CD4-positive, alpha-beta T cell (primary cell): ENCODE data around the gene HSPB1. TPM values are rescaled to one million over a fixed set of nuclear protein-coding genes. Genes with fewer than 3 reads are reported as not detected.

Source experiments
- ATAC-seq: fragments of 200-7000 bp; cut with Tn5 transposase; one replicate; pipeline ENCODE4 v1.10.0; 2022; ENCODE audit warnings: mild to moderate bottlenecking; ENCODE audit not compliant: poor library complexity
- CTCF ChIA-PET: fragments of 350-600 bp; sonication (Branson Sonifier 250); formaldehyde crosslinking; loops from one replicate; lab custom pipeline; 2021; ENCODE audit warnings: antibody characterized with exemption, inconsistent platforms; lab: Charles Lee
- POLR2A ChIA-PET: fragments of 350-600 bp; sonication (Branson Sonifier 250); formaldehyde crosslinking; loops from one replicate; lab custom pipeline; 2021; ENCODE audit warnings: antibody characterized with exemption, inconsistent platforms; lab: Charles Lee
- DNase-seq, 14 experiments: peaks; one replicate each; pipeline ENCODE4 v3.0.0-alpha.2; 2013 to 2020; ENCODE audit warnings: mixed read lengths in 2 of 14
- H3K27ac ChIP-seq, 2 donors: one replicate each; pipeline versions ENCODE4 v1.5.1 to v1.7.0; 2013; ENCODE audit warnings: low read length in 2 of 2, low read depth in 1 of 2, mild to moderate bottlenecking in 1 of 2
- H3K27me3 ChIP-seq, 2 experiments: 1 replicate in 1 of 2; 2 replicates in 1 of 2; pipeline versions ENCODE4 v1.6.1 to v1.7.0; 2013; ENCODE audit warnings: low read length in 2 of 2, control low read depth in 1 of 2, mild to moderate bottlenecking in 1 of 2, moderate library complexity in 1 of 2; ENCODE audit not compliant: insufficient read depth in 2 of 2, control insufficient read depth in 1 of 2
- H3K36me3 ChIP-seq: one replicate; pipeline ENCODE4 v1.6.1; 2013; ENCODE audit warnings: low read length, control low read depth; ENCODE audit not compliant: insufficient read depth
- H3K4me1 ChIP-seq: one replicate; pipeline ENCODE4 v1.6.1; 2013; ENCODE audit warnings: low read length, control low read depth; ENCODE audit not compliant: insufficient read depth
- H3K4me3 ChIP-seq: one replicate; pipeline ENCODE4 v1.5.1; 2013; ENCODE audit warnings: mild to moderate bottlenecking, low read length, moderate library complexity
- H3K9me3 ChIP-seq, 2 experiments: 1 replicate in 1 of 2; 2 replicates in 1 of 2; pipeline versions ENCODE4 v1.6.1 to v1.7.0; 2013; ENCODE audit warnings: low read length in 2 of 2, mild to moderate bottlenecking in 2 of 2, control low read depth in 1 of 2, moderate library complexity in 1 of 2; ENCODE audit not compliant: control insufficient read depth in 1 of 2, insufficient read depth in 1 of 2
- H3K27ac Mint-ChIP-seq: one replicate; pipeline ENCODE4 v1.8.0; 2020; ENCODE audit warnings: mixed read lengths
- H3K27me3 Mint-ChIP-seq: one replicate; pipeline ENCODE4 v1.8.0; 2021; ENCODE audit warnings: mixed read lengths
- H3K36me3 Mint-ChIP-seq: one replicate; pipeline ENCODE4 v1.8.0; 2021; ENCODE audit warnings: low read depth, mixed read lengths
- H3K4me1 Mint-ChIP-seq: one replicate; pipeline ENCODE4 v1.8.0; 2021; ENCODE audit warnings: low read depth, mixed read lengths
- H3K4me3 Mint-ChIP-seq: one replicate; pipeline ENCODE4 v1.8.0; 2020; ENCODE audit warnings: mild to moderate bottlenecking, mixed read lengths
- H3K9me3 Mint-ChIP-seq: one replicate; pipeline ENCODE4 v1.8.0; 2020; ENCODE audit warnings: mixed read lengths
- CTCF ChIP-seq: fragments of 200-600 bp; IDR thresholded peaks from one replicate; pipeline ENCODE4 v1.8.0; 2022; ENCODE audit warnings: antibody characterized with exemption, mild to moderate bottlenecking
- intact Hi-C, 2 experiments: fragments of 100-400 bp; cut with DNase I in 1 of 2; cut with micrococcal nuclease in 1 of 2; formaldehyde crosslinking; loops; one replicate each; pipeline versions ENCODE4 v1.15.1 to v1.9.0; 2023 to 2025; cut with DNase I, micrococcal nuclease
- total RNA-seq, 174 experiments: library from RNA in 2 of 174; stranded (reverse) in 2 of 174; gene quantifications; one replicate each; pipeline ENCODE4 v1.2.3 and lab custom pipeline; 2021 to 2026

Gene HSPB1
- total RNA-seq, 2 experiments from 2014 or later: 38.0 to 38.6 TPM

GRCh38 chr7:76261931-76262330, 40.5 kb upstream of the HSPB1 start:
- Histone ChIP-seq H3K36me3 (no peaks in the 10 kb centered on the region), H3K9me3 (no peaks in the 10 kb centered on the region), H3K27me3 (peaks cover 26 to 34% of the 10 kb centered on the region in 2 experiments), H3K4me1 (peaks cover 10% of the 10 kb centered on the region), H3K27ac (no peak overlapping the region), H3K4me3 (no peak overlapping the region)
- DNase-seq: no peak
- Mint-ChIP-seq H3K9me3 (no peaks in the 10 kb centered on the region), H3K4me1 (no peaks in the 10 kb centered on the region), H3K27ac (no peak overlapping the region), H3K4me3 (no peak overlapping the region), H3K36me3 (no peaks in the 10 kb centered on the region), H3K27me3 (peaks cover 59% of the 10 kb centered on the region)
- CTCF ChIA-PET: interaction anchor here (1.5 kb wide), 1 partner anchor 84 kb away, joined by 5 read pairs; no protein-coding TSS in a partner anchor
- POLR2A ChIA-PET: interaction anchor here (0.6 kb wide), 1 partner anchor 96 kb away, joined by 3 read pairs; no protein-coding TSS in a partner anchor
- TF ChIP-seq CTCF: no peak
- no peak for ATAC-seq
- intact Hi-C loops: loop anchor here (2.0 to 5.0 kb wide), 3 partner anchors 83 to 395 kb away; no protein-coding TSS in a partner anchor

- intact Hi-C loops: loop anchor here (2.0 to 5.0 kb wide), 3 partner anchors 84 to 396 kb away; no protein-coding TSS in a partner anchor
- Mint-ChIP-seq H3K27ac (no peak overlapping the region), H3K9me3 (no peaks in the 10 kb centered on the region), H3K4me1 (peaks cover 1% of the 10 kb centered on the region), H3K4me3 (no peak overlapping the region), H3K27me3 (peaks cover 58% of the 10 kb centered on the region), H3K36me3 (no peaks in the 10 kb centered on the region)
- H3K36me3 ChIP-seq: no peaks in the 10 kb centered on the region
- peaks cover 27 to 36% of the 10 kb centered on the region in 2 experiments for H3K27me3 ChIP-seq
- no peak overlapping the region for H3K4me3 ChIP-seq
- CTCF ChIA-PET: interaction anchor here (0.6 to 1.5 kb wide), 6 partner anchors 21 to 231 kb away, joined by 3 to 5 read pairs (median 4); partner anchors contain the start of gene SRRM3
- POLR2A ChIA-PET: no interaction called here
- no peaks in the 10 kb centered on the region for H3K9me3 ChIP-seq
- DNase-seq: peak in 4 of 14 experiments; percentile 36 to 60 (median 48)
- TF ChIP-seq CTCF: peak; percentile 47
- H3K4me1 ChIP-seq: peaks cover 12% of the 10 kb centered on the region
- ATAC-seq: peak; percentile 30
- H3K27ac ChIP-seq: no peak overlapping the region
These were observed 39.6 kb upstream of the HSPB1 start for GRCh38 chr7:76262683-76263402.

- Mint-ChIP-seq H3K4me3 (no peak overlapping the region), H3K9me3 (no peaks in the 10 kb centered on the region), H3K27ac (no peak overlapping the region), H3K36me3 (no peaks in the 10 kb centered on the region), H3K4me1 (peaks cover 10% of the 10 kb centered on the region), H3K27me3 (peaks cover 66% of the 10 kb centered on the region)
- Histone ChIP-seq H3K4me1 (peaks cover 6% of the 10 kb centered on the region), H3K9me3 (no peaks in the 10 kb centered on the region), H3K27me3 (peaks cover 16 to 30% of the 10 kb centered on the region in 2 experiments), H3K4me3 (no peak overlapping the region), H3K36me3 (no peaks in the 10 kb centered on the region), H3K27ac (no peak overlapping the region)
- CTCF ChIA-PET: no interaction called here
- DNase-seq (no peak), ATAC-seq (no peak)
- intact Hi-C loops: no loop called here
- TF ChIP-seq CTCF: no peak
- POLR2A ChIA-PET: no interaction called here
These were observed 37.2 kb upstream of the HSPB1 start for GRCh38 chr7:76265299-76265698.
